GM23338 (cell line): ENCODE results near the gene BMPER. TPM values are rescaled to one million over a fixed set of nuclear protein-coding genes. Genes with fewer than 3 reads are reported as not detected.

Source experiments
- ATAC-seq: fragments of 200-7000 bp; cut with Tn5 transposase; 3 replicates; pipeline ENCODE4 v1.9.1; 2020
- DNase-seq: peaks from one replicate; pipeline ENCODE4 v3.0.0-alpha.2; 2015; ENCODE audit warnings: low spot score
- H2AFZ ChIP-seq: fragments of 200-600 bp; sonication (generic); 2 replicates; pipeline ENCODE4 v1.8.0; 2016; ENCODE audit warnings: antibody characterized with exemption, mild to moderate bottlenecking, moderate library complexity
- H3F3A ChIP-seq: fragments of 200-600 bp; sonication (generic); replicated peaks from 2 replicates; pipeline ENCODE4 v1.8.0; 2017; ENCODE audit warnings: antibody characterized with exemption, mixed run types, low read depth
- H3K27ac ChIP-seq: fragments of 200-600 bp; sonication (generic); 2 replicates; pipeline ENCODE4 v1.6.1; 2016; ENCODE audit warnings: low read depth
- H3K27me3 ChIP-seq: fragments of 200-600 bp; sonication (generic); 2 replicates; pipeline ENCODE4 v1.8.0; 2016; ENCODE audit warnings: mild to moderate bottlenecking, mixed run types, moderate library complexity; ENCODE audit not compliant: insufficient read depth
- H3K36me3 ChIP-seq: fragments of 200-600 bp; sonication (generic); 2 replicates; pipeline ENCODE4 v1.8.0; 2016; ENCODE audit warnings: mild to moderate bottlenecking; ENCODE audit not compliant: insufficient read depth
- H3K4me1 ChIP-seq: fragments of 200-600 bp; sonication (generic); 2 replicates; pipeline ENCODE4 v1.8.0; 2016; ENCODE audit warnings: mild to moderate bottlenecking, moderate library complexity; ENCODE audit not compliant: insufficient read depth
- H3K4me2 ChIP-seq: fragments of 200-600 bp; sonication (generic); 2 replicates; pipeline ENCODE4 v1.7.1; 2017; ENCODE audit warnings: mixed run types
- H3K4me3 ChIP-seq: fragments of 200-600 bp; sonication (generic); 2 replicates; pipeline ENCODE4 v1.6.1; 2016; ENCODE audit warnings: mixed run types
- H3K79me2 ChIP-seq: fragments of 200-600 bp; sonication (generic); replicated peaks from 2 replicates; pipeline ENCODE4 v1.8.0; 2017; ENCODE audit warnings: mild to moderate bottlenecking; ENCODE audit not compliant: insufficient read depth
- H3K9me2 ChIP-seq: fragments of 200-600 bp; sonication (generic); 2 replicates; pipeline ENCODE4 v1.8.0; 2017; ENCODE audit not compliant: insufficient read depth
- H4K20me1 ChIP-seq: fragments of 200-600 bp; sonication (generic); replicated peaks from 2 replicates; pipeline ENCODE4 v1.8.0; 2017; ENCODE audit warnings: mild to moderate bottlenecking; ENCODE audit not compliant: insufficient read depth
- H3K27ac Mint-ChIP-seq: 2 replicates; pipeline ENCODE4 v1.8.0; 2020; ENCODE audit warnings: inconsistent platforms, mild to moderate bottlenecking, moderate library complexity, mixed read lengths
- H3K27me3 Mint-ChIP-seq: 3 replicates; pipeline ENCODE4 v1.8.0; 2022; ENCODE audit warnings: low read depth, mild to moderate bottlenecking, moderate library complexity, mixed read lengths, inconsistent platforms; ENCODE audit not compliant: insufficient read depth, poor library complexity
- H3K36me3 Mint-ChIP-seq: 3 replicates; pipeline ENCODE4 v1.8.0; 2021; ENCODE audit warnings: low read depth, mild to moderate bottlenecking, inconsistent platforms, moderate library complexity, mixed read lengths
- H3K4me1 Mint-ChIP-seq: 3 replicates; pipeline ENCODE4 v1.8.0; 2020; ENCODE audit warnings: mild to moderate bottlenecking, inconsistent platforms, mixed read lengths
- H3K4me3 Mint-ChIP-seq: 3 replicates; pipeline ENCODE4 v1.8.0; 2021; ENCODE audit warnings: moderate library complexity, mild to moderate bottlenecking, inconsistent platforms, mixed read lengths
- H3K9me3 Mint-ChIP-seq: 3 replicates; pipeline ENCODE4 v1.8.0; 2020; ENCODE audit warnings: moderate library complexity, mild to moderate bottlenecking, inconsistent platforms, mixed read lengths
- EZH2 ChIP-seq: fragments of 200-600 bp; sonication (generic); IDR thresholded peaks from one replicate; pipeline ENCODE4 v1.8.0; 2017; ENCODE audit warnings: antibody characterized with exemption, mild to moderate bottlenecking, low read depth; ENCODE audit not compliant: unreplicated experiment
- EZH2phosphoT487 ChIP-seq: fragments of 200-600 bp; sonication (generic); IDR thresholded peaks from one replicate; pipeline ENCODE4 v1.8.1; 2018; ENCODE audit warnings: antibody characterized with exemption; ENCODE audit not compliant: unreplicated experiment
- POLR2AphosphoS5 ChIP-seq: IDR thresholded peaks from 2 replicates; pipeline ENCODE4 v1.6.1; 2016; ENCODE audit warnings: antibody characterized with exemption, low read depth
- STAT1 ChIP-seq: IDR thresholded peaks from one replicate; pipeline ENCODE4 v1.6.1; 2016; ENCODE audit warnings: antibody characterized with exemption; ENCODE audit not compliant: unreplicated experiment
- ZNF114 ChIP-seq: fragments of 250-450 bp; sonication (Bioruptor Pico); IDR thresholded peaks from 2 replicates; pipeline ENCODE4 v1.5.0; 2020; ENCODE audit warnings: mild to moderate bottlenecking, moderate library complexity
- ZNF331 ChIP-seq: fragments of 250-450 bp; sonication (Bioruptor Pico); IDR thresholded peaks from 2 replicates; pipeline ENCODE4 v1.5.0; 2020; ENCODE audit warnings: low read depth, mild to moderate bottlenecking, moderate library complexity
- polyA plus RNA-seq: library from polyadenylated mRNA; unstranded; fragments of >200 nt; fragmentation: Nextera tagmentation; extraction: Ambion mirVana; gene quantifications from 2 replicates; pipeline ENCODE4 v1.2.1, GENCODE V29; 2016
- total RNA-seq: library from RNA; depleted of rRNA; stranded (reverse); fragments of >200 nt; shearing (Covaris generic); gene quantifications from 2 replicates; pipeline ENCODE4 v1.2.3, GENCODE V29; 2014
- TF ChIP-seq, protein P1 (sequence below): fragments of 250-450 bp; sonication (Bioruptor Pico); IDR thresholded peaks from 2 replicates; pipeline ENCODE4 v1.5.0; 2020; ENCODE audit warnings: mild to moderate bottlenecking, moderate library complexity

Gene BMPER
- total and polyA plus RNA-seq, 2 experiments from 2014 or later: 0.53 to 1.4 TPM

DNA sequence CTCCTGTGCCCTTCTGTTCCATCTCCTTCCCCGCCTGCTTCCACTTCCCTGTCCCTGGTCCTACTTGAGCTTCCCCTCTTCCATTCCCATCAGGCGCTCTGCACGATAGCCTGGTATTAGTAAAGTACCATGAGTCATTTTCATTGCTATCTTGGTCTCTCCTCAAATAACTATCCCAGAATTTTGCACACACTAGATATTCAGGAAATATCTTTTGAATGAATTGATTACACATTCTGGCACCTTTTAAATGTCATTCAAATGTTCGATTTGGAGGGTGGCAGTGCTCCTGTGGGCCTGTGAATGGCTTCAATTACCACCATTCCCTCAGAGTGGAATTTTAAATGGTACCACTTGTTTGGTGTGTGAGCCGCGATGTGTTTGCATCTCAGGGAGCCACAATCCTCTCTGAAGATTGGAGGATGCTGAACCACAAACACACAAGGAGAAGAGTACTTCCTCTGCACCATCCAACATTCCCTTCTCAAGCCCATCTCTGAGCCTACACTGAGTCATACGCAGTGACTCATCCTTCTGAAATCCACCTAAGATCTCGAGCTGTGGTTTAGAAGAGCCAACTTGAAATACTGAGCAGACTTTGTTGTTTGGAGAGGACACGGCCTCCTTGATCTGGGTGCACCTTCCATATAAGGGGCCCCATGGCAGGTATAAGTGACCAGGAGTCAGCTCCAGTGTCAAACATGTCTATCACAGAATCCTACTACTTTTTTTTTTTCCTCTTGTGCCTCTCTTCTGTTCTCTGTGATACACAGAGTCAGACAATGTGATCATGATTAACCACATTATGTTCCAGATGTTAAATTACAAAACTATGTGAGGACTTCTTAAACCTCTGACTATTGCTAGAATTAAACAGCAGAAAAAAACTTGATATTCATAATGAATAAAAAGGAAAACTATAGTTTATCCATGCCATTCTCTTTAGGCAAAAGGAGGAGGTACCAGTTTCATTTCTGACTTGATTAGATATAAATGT, 81.9 kb downstream of the BMPER start:
- no peak overlapping the region for H3K4me3 ChIP-seq
- Mint-ChIP-seq H3K4me1 (no peaks in the 10 kb centered on the region), H3K27me3 (no peaks in the 10 kb centered on the region), H3K27ac (no peak overlapping the region), H3K4me3 (no peak overlapping the region), H3K9me3 (peaks cover 3% of the 10 kb centered on the region; the same call in 2 of the 3 replicates), H3K36me3 (peaks cover 3% of the 10 kb centered on the region; the same call in 1 of the 3 replicates)
- no peak for ATAC-seq
- H3K9me2 ChIP-seq: no peaks in the 10 kb centered on the region
- no peak overlapping the region for H3K4me2 ChIP-seq
- H3K27me3 ChIP-seq: no peaks in the 10 kb centered on the region
- no peaks in the 10 kb centered on the region for H4K20me1 ChIP-seq
- H3F3A ChIP-seq: no peaks in the 10 kb centered on the region
- no peak for DNase-seq
- no peaks in the 10 kb centered on the region for H3K36me3 ChIP-seq
- no peaks in the 10 kb centered on the region for H3K4me1 ChIP-seq
- no peak for TF ChIP-seq ZNF114 (CRISPR knock-in tag)
- TF ChIP-seq ZNF331 (CRISPR knock-in tag): no peak
- no peak for TF ChIP-seq EZH2phosphoT487
- TF ChIP-seq, protein P1, sequence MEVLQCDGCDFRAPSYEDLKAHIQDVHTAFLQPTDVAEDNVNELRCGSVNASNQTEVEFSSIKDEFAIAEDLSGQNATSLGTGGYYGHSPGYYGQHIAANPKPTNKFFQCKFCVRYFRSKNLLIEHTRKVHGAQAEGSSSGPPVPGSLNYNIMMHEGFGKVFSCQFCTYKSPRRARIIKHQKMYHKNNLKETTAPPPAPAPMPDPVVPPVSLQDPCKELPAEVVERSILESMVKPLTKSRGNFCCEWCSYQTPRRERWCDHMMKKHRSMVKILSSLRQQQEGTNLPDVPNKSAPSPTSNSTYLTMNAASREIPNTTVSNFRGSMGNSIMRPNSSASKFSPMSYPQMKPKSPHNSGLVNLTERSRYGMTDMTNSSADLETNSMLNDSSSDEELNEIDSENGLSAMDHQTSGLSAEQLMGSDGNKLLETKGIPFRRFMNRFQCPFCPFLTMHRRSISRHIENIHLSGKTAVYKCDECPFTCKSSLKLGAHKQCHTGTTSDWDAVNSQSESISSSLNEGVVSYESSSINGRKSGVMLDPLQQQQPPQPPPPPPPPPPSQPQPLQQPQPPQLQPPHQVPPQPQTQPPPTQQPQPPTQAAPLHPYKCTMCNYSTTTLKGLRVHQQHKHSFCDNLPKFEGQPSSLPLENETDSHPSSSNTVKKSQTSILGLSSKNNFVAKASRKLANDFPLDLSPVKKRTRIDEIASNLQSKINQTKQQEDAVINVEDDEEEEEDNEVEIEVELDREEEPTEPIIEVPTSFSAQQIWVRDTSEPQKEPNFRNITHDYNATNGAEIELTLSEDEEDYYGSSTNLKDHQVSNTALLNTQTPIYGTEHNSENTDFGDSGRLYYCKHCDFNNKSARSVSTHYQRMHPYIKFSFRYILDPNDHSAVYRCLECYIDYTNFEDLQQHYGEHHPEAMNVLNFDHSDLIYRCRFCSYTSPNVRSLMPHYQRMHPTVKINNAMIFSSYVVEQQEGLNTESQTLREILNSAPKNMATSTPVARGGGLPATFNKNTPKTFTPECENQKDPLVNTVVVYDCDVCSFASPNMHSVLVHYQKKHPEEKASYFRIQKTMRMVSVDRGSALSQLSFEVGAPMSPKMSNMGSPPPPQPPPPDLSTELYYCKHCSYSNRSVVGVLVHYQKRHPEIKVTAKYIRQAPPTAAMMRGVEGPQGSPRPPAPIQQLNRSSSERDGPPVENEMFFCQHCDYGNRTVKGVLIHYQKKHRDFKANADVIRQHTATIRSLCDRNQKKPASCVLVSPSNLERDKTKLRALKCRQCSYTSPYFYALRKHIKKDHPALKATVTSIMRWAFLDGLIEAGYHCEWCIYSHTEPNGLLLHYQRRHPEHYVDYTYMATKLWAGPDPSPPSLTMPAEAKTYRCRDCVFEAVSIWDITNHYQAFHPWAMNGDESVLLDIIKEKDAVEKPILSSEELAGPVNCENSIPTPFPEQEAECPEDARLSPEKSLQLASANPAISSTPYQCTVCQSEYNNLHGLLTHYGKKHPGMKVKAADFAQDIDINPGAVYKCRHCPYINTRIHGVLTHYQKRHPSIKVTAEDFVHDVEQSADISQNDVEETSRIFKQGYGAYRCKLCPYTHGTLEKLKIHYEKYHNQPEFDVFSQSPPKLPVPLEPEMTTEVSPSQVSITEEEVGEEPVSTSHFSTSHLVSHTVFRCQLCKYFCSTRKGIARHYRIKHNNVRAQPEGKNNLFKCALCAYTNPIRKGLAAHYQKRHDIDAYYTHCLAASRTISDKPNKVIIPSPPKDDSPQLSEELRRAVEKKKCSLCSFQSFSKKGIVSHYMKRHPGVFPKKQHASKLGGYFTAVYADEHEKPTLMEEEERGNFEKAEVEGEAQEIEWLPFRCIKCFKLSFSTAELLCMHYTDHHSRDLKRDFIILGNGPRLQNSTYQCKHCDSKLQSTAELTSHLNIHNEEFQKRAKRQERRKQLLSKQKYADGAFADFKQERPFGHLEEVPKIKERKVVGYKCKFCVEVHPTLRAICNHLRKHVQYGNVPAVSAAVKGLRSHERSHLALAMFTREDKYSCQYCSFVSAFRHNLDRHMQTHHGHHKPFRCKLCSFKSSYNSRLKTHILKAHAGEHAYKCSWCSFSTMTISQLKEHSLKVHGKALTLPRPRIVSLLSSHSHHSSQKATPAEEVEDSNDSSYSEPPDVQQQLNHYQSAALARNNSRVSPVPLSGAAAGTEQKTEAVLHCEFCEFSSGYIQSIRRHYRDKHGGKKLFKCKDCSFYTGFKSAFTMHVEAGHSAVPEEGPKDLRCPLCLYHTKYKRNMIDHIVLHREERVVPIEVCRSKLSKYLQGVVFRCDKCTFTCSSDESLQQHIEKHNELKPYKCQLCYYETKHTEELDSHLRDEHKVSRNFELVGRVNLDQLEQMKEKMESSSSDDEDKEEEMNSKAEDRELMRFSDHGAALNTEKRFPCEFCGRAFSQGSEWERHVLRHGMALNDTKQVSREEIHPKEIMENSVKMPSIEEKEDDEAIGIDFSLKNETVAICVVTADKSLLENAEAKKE (CRISPR knock-in tag): no peak
- TF ChIP-seq POLR2AphosphoS5: no peak
- TF ChIP-seq STAT1: no peak
- TF ChIP-seq EZH2: no peak
- H3K27ac ChIP-seq: no peak overlapping the region
- H3K79me2 ChIP-seq: no peaks in the 10 kb centered on the region
- no peak overlapping the region for H2AFZ ChIP-seq
